Brain microvascular endothelial cell (primary cell): ENCODE data around the gene SIN3B.
A peak's percentile ranks its signal among the peaks of the same experiment; 100 is the strongest.

Experiments used
- DNase-seq: peaks from one replicate; pipeline ENCODE4 v3.0.0-alpha.2; 2020
- H3K27ac ChIP-seq: fragments of 250-450 bp; sonication (Bioruptor Pico); 2 replicates; pipeline ENCODE4 v1.5.1; 2020; ENCODE audit warnings: mild to moderate bottlenecking, moderate library complexity
- H3K27me3 ChIP-seq: fragments of 250-450 bp; sonication (Bioruptor Pico); replicated peaks from 2 replicates; pipeline ENCODE4 v1.5.1; 2020; ENCODE audit warnings: mild to moderate bottlenecking
- H3K36me3 ChIP-seq: fragments of 250-450 bp; sonication (Bioruptor Pico); replicated peaks from 2 replicates; pipeline ENCODE4 v1.5.1; 2020; ENCODE audit warnings: mild to moderate bottlenecking
- H3K4me3 ChIP-seq: 2 replicates; pipeline ENCODE4 v1.5.1; 2011; ENCODE audit warnings: low read depth, mild to moderate bottlenecking, control low read depth, low read length, moderate library complexity
- in situ Hi-C: cut with HindIII; loops from 2 replicates; pipeline ENCODE4 v1.10.0; 2017; ENCODE audit warnings: low sequenced_read_pairs, low pct_ligation_motif_present
- TF ChIP-seq, protein P1 (sequence below): IDR thresholded peaks from 2 replicates; pipeline ENCODE4 v1.5.1; 2011; ENCODE audit warnings: low read depth, mild to moderate bottlenecking, moderate library complexity, low read length, control low read depth, inconsistent platforms; ENCODE audit errors: missing control alignments

The SIN3B gene

DNA sequence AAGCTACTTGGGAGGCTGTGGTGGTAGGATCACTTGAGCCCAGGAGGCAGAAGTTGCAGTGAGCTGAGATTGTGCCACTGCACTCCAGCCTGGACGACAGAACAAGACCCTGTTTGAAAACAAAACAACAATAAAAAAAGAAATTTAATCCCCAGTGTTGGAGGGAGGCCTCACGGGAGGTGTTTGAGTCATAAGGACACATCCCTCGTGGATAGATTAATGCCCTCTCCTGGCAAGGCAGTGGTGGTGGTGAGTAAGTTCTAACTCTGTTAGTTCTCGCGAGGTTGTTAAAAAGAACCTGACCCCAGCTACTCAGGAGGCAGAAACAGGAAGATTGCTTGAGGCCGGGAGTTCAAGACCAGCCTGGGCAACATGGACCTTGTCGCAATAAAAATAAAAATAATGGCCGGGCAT lies 27.6 kb upstream of the SIN3B start:
- no peaks in the 10 kb centered on the region for H3K27me3 ChIP-seq
- H3K27ac ChIP-seq = no peak overlapping the region
- DNase-seq = peak; percentile 40
- TF ChIP-seq, protein P1, sequence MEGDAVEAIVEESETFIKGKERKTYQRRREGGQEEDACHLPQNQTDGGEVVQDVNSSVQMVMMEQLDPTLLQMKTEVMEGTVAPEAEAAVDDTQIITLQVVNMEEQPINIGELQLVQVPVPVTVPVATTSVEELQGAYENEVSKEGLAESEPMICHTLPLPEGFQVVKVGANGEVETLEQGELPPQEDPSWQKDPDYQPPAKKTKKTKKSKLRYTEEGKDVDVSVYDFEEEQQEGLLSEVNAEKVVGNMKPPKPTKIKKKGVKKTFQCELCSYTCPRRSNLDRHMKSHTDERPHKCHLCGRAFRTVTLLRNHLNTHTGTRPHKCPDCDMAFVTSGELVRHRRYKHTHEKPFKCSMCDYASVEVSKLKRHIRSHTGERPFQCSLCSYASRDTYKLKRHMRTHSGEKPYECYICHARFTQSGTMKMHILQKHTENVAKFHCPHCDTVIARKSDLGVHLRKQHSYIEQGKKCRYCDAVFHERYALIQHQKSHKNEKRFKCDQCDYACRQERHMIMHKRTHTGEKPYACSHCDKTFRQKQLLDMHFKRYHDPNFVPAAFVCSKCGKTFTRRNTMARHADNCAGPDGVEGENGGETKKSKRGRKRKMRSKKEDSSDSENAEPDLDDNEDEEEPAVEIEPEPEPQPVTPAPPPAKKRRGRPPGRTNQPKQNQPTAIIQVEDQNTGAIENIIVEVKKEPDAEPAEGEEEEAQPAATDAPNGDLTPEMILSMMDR = peak; percentile 22
- in situ Hi-C loops = no loop called here
- H3K36me3 ChIP-seq = no peaks in the 10 kb centered on the region
- no peak overlapping the region for H3K4me3 ChIP-seq

DNA sequence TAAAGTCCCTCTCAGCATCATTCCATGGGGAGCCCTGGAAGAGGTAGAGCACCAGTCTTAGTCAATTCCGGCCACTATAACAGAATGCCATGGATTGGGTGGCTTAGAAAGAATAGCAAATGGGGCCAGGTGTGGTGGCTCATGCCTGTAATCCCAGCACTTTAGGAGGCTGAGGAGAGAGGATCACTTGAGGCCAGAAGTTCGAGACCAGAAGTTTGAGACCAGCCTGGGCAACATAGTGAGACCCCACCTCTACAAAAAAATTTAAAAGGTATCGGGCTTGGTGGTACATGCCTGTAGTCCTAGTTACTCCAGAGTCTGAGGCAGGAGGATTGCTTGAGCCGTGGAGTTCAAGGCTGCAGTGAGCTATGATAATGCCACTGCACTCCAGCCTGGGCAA lies 25.0 kb upstream of the SIN3B start:
- TF ChIP-seq, protein P1 = no peak
- Histone ChIP-seq H3K36me3 (no peaks in the 10 kb centered on the region), H3K27me3 (no peaks in the 10 kb centered on the region), H3K27ac (no peak overlapping the region), H3K4me3 (no peak overlapping the region)
- in situ Hi-C loops = no loop called here
- no peak for DNase-seq

DNA sequence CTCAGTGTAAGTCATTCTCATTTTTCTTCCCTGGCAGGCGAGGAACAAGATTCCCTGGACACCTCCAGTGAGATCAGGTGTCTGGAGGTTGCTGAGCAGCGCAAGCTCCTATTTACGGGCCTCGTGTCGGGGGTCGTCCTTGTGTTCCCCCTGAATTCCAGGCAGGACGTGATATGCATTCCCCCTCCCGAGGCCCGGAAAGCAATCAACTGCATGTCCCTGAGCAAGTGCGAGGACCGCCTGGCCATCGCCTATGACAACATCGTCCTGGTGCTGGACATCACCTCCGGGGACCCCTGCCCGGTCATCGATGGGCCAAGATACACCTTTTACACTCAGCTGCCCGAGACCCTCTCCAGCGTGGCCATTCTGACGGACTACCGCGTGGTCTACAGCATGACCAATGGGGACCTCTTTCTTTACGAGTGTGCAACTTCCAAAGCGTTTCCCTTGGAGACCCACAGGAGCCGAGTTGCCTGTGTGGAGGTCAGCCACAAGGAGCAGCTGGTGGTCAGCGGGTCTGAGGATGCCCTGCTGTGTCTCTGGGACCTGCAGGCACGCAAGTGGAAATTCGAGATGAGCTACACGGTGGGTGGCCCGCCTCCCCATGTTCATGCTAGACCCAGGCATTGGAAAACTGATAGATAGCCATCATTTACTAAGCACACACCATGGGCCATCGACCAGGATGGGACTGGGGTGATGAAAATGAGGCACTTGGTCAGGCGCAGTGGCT lies 21.5 kb upstream of the SIN3B start:
- Histone ChIP-seq H3K36me3 (no peaks in the 10 kb centered on the region), H3K4me3 (no peak overlapping the region), H3K27me3 (no peaks in the 10 kb centered on the region), H3K27ac (no peak overlapping the region)
- DNase-seq = no peak
- in situ Hi-C loops = no loop called here
- TF ChIP-seq, protein P1 = no peak

DNA sequence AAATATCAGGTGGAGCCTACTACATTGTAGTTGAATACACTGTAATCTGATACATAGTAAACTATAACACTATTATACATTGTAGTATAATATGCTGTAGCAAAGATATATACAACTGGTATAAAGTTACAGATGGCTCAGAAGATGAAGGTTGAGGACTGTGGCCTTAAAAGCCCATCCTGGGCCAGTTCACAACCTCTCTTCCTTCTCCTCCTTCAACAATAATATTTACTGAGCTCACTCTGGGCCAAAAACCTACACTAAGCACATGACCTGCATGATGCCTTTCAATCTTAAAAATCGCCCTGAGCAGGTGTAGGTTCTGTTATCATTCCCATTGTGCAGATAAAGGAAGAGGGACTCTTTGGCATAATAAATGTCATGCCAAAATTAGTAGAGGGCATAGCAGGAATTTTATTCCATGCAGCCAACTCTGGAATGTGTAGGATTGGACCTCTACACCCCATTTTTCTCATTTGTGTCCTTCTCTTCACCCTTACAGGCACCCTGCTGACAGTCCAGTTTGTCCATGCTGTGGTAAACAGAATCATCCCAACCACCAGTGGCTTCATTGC lies 14.6 kb upstream of the SIN3B start:
- peak; percentile 22 for DNase-seq
- in situ Hi-C loops = no loop called here

DNA sequence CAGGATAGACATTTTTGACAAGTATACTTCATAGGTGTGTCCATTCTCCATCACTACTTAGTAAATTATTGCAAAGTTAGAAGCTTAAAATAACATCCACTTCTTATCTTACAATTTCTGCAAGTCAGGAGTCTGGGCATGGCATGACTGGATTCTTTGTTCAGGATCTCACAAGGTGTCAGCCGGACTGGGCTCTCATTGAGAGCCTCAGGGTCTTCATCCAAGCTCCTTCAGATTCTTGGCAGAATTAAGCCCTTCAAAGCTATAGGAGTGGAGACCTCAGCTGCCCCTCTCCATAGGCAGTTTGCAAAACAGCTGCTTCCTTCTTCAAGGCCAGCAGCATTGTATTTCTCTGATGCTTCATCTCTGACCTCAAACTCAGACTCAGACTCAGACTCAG lies 9.1 kb upstream of the SIN3B start:
- no peak for DNase-seq
- Histone ChIP-seq H3K27me3 (no peaks in the 10 kb centered on the region), H3K27ac (no peak overlapping the region), H3K36me3 (no peaks in the 10 kb centered on the region), H3K4me3 (no peak overlapping the region)
- TF ChIP-seq, protein P1 = no peak
- in situ Hi-C loops = no loop called here

More for the DNA sequence above, 14.6 kb upstream of the SIN3B start:
- H3K27me3 ChIP-seq = no peaks in the 10 kb centered on the region
- TF ChIP-seq, protein P1 = no peak
- no peaks in the 10 kb centered on the region for H3K36me3 ChIP-seq
- H3K27ac ChIP-seq = no peak overlapping the region
- no peak overlapping the region for H3K4me3 ChIP-seq

DNA sequence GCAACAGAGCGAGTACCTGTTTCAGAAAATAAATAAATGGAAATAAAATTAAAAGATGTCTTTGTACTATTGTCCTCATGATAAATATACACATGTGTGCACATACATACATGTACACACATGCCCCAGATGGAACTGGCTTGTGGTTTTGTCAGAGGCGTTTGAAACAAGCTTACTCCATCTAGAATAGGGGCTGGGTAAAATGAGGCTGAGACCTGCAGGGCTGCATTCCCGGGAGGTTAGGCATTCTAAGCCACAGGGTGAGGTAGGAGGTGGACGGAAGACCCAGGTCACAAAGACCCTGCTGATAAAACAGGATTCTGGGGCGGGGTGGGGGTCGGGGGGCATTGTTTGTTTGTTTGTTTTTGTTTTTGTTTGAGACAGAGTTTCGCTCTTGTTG lies 8.1 kb upstream of the SIN3B start:
- Histone ChIP-seq H3K27ac (no peak overlapping the region), H3K36me3 (no peaks in the 10 kb centered on the region), H3K27me3 (no peaks in the 10 kb centered on the region), H3K4me3 (no peak overlapping the region)
- TF ChIP-seq, protein P1 = no peak
- in situ Hi-C loops = no loop called here
- DNase-seq = no peak
